HG02571 (cell line): ENCODE measurements around the gene PRSS3.
"Not testable (repeated sequence)": the region's sequence is repeated elsewhere in the genome, so short reads cannot be mapped to it uniquely, and the experiment has no call there.

Source experiments
- ATAC-seq: cut with Tn5 transposase; IDR thresholded peaks from one replicate; pipeline ENCODE4 v1.9.1; 2021; ENCODE audit warnings: mild to moderate bottlenecking, moderate library complexity; ENCODE audit not compliant: unreplicated experiment

The PRSS3 gene

DNA sequence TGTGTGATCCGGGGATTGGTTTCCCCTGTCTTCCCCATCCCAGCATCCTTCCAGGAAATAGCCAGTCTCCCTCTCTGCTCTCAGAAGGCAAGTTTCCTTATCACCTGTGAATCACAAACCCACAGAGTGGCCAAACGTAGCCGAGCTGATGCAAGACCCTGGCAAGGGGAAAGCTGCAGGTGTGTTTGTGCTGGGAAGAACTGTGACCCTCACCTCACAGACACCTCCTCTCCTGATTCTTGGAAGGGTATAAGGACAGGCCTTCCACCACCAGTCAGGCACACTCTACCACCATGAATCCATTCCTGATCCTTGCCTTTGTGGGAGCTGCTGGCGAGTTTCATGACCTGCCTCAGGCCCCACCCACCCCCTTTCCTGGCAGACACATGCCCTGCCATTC lies at the start of gene PRSS3:
TSS of gene PRSS3 (plus strand) at position 281 of the 400 bp plus-strand sequence. CDS start at position 294, 13 bp downstream.
- ATAC-seq = no peak

DNA sequence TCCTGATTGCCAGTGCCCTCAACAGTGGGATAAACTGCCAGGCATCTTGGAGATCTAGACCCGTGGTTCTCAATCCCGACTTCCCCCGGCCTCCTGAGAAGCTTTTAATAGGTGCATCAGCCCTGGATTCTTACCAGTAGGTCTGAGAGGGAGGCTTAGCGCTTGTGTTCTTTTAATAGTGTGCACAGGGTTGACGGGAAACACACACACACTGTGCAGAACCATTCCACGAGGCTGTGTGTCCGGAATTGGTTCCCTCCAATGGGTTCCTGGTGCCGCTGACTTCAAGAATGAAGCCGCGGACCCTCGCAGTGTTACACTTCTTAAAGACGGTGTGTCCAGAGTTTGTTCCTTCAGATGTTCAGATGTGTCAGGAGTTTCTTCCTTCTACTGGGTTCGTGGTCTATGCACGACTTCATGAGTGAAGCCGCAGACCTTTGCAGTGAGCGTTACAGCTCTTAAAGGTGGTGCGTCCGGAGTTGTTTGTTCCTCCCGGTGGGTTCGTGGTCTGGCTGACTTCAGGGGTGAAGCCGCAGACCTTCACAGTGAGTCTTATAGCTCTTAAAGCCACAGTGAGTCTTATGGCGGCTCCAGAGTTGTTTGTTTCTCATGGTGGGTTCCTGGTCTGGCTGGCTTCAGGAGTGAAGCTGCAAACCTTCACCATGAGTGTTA lies 46.6 kb upstream of the PRSS3 start:
- ATAC-seq = no peak

GRCh38 chr9:33749305-33749654 lies 46.1 kb upstream of the PRSS3 start:
- not testable (repeated sequence) for ATAC-seq

- no peak for ATAC-seq
These were observed 45.0 kb upstream of the PRSS3 start for GRCh38 chr9:33750307-33750838.

DNA sequence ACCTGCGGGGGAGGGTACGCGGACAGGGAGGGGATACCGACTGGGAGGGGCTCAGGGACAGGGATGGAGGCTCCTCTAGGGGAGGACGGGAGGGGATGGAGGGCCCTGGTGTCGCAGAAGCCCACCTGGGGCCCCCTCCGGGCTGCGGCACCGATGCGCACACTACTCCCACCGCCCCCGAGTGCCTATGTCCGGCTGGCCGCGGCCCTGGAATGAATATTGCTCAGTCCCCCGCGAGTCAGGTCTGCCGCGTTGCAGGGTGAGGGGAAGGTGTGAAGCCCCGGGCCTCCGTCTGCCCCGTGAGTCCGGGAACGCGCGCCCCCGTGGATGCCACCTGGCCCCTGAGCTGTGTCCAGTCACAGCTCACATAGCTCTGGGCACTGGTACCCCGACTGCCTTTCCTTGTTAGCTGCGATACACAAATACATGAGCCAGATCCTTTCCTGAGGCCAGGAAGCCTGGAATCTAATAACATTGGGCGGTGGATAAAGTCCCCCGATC lies 44.5 kb upstream of the PRSS3 start:
- ATAC-seq = no peak

DNA sequence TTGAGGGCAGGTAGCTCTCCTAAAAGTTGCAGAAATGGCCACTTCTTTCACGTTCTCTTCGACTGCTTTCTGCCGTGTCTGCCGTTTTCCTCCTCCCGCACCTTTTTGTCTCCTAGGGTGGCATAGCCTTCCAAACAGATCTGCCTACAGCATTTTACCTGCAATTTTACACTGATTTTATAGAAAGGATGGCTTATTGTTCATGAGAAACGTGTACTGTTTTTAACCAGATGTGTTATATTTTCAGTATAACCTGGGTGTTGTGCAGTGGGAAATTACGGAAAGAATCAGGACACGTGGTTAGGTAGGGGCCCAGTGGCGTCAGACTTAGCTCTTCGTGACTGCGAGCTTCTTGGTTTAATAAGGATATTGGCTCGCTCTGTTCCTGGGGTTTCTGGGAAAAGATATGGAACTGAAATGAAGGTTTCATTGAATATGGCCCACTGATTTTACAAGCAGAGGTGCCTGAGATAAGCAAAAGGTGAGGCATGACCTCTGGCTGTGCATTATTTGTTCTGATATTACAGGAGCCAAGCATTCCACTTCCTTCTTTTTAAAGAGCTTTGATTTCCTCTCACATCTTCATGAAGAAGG lies 43.7 kb upstream of the PRSS3 start:
- no peak for ATAC-seq

DNA sequence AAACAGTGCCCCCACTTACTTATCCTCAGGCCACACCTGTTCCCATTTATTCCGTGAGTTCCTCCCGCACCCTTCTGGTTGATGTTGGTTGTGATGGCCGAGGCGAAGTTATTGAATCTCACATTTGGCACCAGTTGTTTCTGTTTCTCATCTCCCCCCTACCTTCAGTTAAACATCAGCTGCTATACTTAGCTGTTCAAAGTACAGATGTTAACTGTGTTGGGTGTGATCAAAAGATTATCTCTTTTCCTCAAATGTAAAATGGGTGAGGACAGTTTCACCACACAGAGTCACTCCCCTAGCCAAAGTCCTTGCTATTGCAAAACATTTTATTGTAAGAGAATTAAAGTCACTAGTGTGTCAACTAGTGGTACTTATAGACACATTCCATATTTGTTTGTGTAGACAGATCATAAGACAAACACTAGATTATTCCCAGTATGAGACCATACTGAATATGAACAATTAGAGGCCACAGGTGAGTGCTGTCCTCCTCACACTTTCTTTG lies 43.2 kb upstream of the PRSS3 start:
- ATAC-seq = no peak

DNA sequence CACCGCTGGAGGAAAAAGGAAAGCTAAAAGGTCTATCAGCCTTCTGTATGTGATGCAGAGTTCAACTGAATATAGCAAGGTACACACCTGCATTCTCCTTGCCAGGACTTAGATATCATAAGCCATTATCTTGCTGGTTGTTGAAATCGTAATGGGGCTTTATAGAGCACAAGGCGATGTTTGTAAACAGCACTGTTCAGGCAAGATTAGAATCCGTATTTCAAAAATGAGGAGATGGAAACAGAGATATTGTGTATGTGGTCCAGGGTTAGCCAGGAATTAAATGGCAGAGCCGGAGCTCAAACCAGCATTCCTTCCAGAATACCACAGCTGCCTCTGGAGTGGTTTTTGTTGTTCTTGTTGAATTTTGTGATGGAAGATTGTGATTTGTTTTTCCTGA lies 42.6 kb upstream of the PRSS3 start:
- ATAC-seq = not testable (repeated sequence)

- not testable (repeated sequence) for ATAC-seq
These were observed 35.7 kb upstream of the PRSS3 start for GRCh38 chr9:33759648-33760047.

DNA sequence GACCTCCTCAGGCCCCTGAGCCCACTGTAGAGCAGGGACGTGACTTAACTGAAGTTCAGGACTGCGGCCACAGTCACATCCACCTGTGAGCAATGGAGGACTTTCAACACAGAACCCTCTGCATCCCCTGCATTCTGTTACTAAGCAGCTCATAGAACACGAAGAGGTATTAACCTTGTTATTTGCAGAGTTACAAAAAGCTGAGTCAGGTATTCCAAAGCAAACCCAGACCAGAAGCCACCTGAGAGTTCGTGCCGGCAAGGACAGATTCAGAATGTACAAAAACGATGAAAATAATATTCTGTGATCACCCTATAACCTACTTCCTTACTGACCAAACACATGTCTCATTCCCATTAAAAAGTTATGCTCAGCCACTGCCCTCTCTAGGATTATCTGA lies 33.0 kb upstream of the PRSS3 start:
- no peak for ATAC-seq

DNA sequence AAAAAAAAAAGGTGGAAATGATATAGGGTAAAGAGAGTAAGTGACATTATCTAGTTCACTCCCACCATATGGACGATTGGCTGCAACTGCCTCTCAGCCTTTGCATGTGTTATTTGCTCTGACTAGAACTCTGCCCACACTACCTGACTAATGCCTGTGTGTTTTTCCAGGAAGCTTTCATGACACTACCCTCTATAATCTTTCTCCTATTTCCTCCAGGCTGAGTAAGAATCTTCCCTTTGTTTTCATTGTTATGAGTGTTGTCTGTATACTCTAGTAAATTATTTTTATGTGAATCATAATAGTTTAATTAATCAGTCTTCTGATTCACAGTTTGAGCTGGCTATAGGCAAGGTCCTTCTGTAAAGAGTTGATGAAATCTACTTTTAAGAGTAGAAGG lies 31.7 kb upstream of the PRSS3 start:
- not testable (repeated sequence) for ATAC-seq

- no peak for ATAC-seq
These were observed 29.9 kb upstream of the PRSS3 start for GRCh38 chr9:33765411-33765810.

DNA sequence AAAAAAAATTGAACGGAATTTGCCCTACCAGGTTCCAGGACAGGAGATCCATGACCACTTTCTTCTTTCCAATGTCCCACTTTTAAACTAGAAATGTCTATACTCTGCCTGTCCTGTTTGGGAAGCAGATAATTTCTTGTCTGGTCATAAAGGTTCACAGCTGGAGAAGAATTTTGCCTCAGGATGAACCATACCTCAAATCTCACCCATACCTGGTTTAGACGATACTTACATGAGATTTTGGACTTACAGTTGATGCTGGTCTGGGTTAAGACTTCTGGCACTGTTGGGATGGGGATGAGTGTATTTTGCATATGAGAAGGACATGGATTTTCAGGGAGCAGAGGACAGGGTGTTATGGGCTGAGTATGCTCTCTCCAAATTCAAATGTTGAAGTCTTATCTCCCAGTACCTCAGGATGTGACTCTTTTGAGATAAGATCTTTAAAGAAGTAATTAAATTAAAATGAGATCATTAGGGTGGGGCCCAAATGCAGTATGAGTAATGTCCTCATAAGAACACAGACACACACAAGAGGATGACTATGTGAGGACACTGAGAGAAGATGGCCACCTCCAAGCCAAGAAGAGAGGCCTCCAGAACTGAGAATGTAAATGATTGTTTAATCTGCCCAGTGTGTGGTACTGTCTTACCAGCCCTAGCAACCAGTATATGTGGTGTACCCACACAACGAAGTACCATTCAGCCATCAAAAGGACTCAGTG lies 25.0 kb upstream of the PRSS3 start:
- ATAC-seq = not testable (repeated sequence)

DNA sequence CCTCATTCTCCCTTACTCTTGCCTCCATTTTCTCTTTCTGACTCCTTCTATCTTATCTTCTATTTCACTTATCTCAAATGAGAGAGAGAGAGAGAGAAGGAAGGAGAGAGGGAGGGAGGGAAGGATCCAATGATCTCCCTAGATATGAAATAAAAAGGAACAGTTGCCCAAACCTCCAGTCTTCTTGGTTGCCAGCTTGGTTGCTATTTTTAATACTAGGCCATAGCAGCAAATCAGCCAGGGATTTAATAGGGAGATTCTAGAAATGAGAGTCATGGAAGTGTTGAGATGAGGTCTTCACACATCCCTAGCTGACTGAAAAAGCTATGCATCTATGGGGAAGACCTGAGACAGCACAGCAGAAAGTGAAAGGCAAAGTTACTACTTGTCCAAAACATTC lies 22.2 kb upstream of the PRSS3 start:
- ATAC-seq = not testable (repeated sequence)

GRCh38 chr9:33774074-33774659 lies 21.2 kb upstream of the PRSS3 start:
- ATAC-seq = not testable (repeated sequence)

DNA sequence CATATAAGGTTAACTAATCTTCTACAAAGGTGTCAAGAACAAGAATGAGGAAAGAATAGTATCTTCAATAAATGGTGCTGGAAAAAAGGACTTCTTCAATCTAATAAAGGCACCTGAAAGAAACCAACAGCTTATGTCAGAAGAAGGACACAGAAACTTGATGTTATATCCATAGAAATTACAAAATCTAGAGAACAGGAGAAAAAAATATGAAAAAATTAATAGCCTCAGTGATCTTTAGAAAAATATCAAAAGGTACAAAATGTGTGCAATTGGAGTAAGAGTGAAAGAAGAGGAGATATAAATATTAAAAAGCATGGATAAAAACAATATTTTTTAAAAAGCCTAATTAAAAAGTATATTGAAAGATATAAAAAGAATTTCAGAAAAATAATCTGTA lies 18.8 kb upstream of the PRSS3 start:
- ATAC-seq = no peak

DNA sequence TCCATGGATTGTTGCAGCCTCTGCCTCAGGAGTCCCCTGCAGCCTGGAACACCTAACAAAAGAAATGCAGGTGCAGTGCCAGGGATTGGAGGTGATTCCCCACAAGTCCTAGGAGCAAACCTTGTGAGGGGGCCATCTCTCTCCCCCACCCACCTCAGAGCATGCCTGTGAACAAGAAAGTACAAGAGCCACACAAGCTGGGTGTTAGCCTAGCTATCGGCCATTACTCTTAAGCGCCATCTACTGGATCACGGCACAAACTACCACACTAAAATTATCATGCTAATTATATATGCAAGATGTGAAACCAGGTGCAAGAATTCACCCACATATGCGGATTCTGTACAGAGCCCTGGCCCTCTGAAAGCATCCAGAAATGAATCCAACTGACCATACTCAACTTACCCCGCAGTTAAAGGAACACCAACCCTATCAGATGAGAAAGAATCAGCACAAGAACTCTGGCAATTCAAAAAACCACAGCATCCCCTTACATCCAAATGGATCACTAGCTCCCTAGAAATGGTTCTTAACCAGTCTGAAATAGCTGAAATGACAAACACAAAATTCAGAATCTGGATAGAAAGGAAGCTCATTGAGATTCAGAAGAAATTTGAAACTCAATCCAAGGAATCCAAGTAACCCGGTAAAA lies 16.5 kb upstream of the PRSS3 start:
- no peak for ATAC-seq

DNA sequence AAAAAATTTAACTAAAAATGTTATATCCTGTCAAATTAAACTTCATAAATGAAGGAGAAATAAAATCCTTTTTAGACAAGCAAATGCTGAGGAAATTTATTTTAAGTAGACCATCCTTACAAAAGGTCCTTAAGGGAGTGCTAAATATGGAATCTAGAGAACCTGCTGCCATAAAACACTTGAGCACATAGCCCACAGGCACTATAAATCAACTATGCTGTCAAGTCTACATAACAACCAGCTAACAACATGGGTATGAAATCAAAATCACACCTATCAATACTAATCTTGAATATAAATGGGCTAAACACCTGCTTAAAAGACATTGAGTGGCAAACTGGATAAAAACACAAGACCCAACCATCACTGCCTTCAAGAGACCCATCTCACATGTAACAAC lies 15.1 kb upstream of the PRSS3 start:
- ATAC-seq = no peak

GRCh38 chr9:33781736-33782135 lies 13.6 kb upstream of the PRSS3 start:
- no peak for ATAC-seq

DNA sequence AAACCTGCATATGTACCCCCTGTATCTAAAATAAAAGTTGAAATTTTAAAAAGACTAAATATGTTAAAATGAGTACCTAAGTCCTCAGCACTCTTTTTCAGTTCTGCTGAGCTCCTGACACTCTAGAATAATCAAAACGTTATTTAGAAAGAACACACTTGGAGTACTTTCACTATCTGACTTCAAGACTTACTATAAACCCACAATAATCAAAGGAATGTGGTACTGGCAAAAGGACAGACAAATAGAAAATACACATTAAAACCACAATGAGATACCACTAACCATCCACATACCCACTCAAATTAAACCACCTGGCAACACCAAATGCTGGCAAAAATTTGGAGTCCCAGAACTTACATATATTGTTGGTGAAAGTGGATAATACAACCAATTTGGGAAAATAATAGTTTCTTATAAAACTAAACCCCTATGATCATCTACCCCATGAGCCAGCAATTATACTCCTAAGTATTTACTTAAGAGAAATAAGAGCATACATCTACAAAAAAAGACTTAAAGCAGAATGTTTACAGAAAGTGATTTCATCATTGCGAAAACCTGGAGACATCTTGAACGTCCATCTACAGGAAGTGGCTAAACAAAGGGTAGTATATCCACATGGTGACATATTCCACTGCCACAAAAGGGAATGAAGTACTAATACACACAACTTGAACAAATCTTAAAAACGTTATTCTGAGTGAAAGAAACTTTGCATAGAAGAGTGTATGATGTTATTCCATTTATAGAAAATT lies 12.8 kb upstream of the PRSS3 start:
- no peak for ATAC-seq
